OCI-LY7 (cell line): ENCODE results near the gene KCNQ2. TPM values are rescaled to one million over a fixed set of nuclear protein-coding genes. Genes with fewer than 3 reads are reported as not detected.

Source experiments
- BruUV-seq: library from RNA; stranded (reverse); fragments of 400-500 nt; replicated peaks from 2 replicates; lab custom pipeline; 2021; lab: Mats Ljungman, UMichigan
- CTCF ChIA-PET: fragments of 300-600 bp; sonication (Branson Sonifier 250); formaldehyde crosslinking; loops from one replicate; lab custom pipeline; 2022; ENCODE audit warnings: antibody characterized with exemption; ENCODE audit not compliant: unreplicated experiment; lab: Charles Lee
- POLR2A ChIA-PET: fragments of 300-600 bp; sonication (Branson Sonifier 250); formaldehyde crosslinking; loops from one replicate; lab custom pipeline; 2022; ENCODE audit warnings: antibody characterized with exemption; lab: Charles Lee
- DNase-seq: peaks from one replicate; pipeline ENCODE4 v3.0.0-alpha.2; 2015; ENCODE audit warnings: low spot score
- H2AFZ ChIP-seq: fragments of 200-600 bp; sonication (generic), shearing (Covaris generic); 2 replicates; pipeline ENCODE4 v1.6.1; 2014; ENCODE audit warnings: mild to moderate bottlenecking, antibody characterized with exemption, low read length, moderate library complexity
- H3K27ac ChIP-seq: fragments of 200-600 bp; sonication (generic); 2 replicates; pipeline ENCODE4 v1.5.1; 2014; ENCODE audit warnings: mixed run types, low read depth, mild to moderate bottlenecking, moderate library complexity, low read length, inconsistent platforms; ENCODE audit not compliant: poor library complexity, severe bottlenecking
- H3K36me3 ChIP-seq: fragments of 200-600 bp; sonication (generic); 2 replicates; pipeline ENCODE4 v1.6.1; 2014; ENCODE audit warnings: mild to moderate bottlenecking, antibody characterized with exemption, low read length, moderate library complexity, mixed read lengths; ENCODE audit not compliant: insufficient read depth
- H3K4me1 ChIP-seq: fragments of 200-600 bp; sonication (generic); 2 replicates; pipeline ENCODE4 v1.5.1; 2014; ENCODE audit warnings: mild to moderate bottlenecking, low read length; ENCODE audit not compliant: insufficient read depth, poor library complexity, severe bottlenecking
- H3K4me2 ChIP-seq: fragments of 200-600 bp; sonication (generic); 2 replicates; pipeline ENCODE4 v1.6.1; 2014; ENCODE audit warnings: mild to moderate bottlenecking, low read length
- H3K4me3 ChIP-seq: fragments of 200-600 bp; sonication (generic); 2 replicates; pipeline ENCODE4 v1.5.1; 2014; ENCODE audit warnings: mild to moderate bottlenecking, low read depth, low read length; ENCODE audit not compliant: poor library complexity, severe bottlenecking
- H3K79me2 ChIP-seq: fragments of 200-600 bp; sonication (generic); 2 replicates; pipeline ENCODE4 v1.6.1; 2016; ENCODE audit warnings: low read depth, mild to moderate bottlenecking, low read length, moderate library complexity, mixed read lengths; ENCODE audit not compliant: insufficient read depth
- H3K9me2 ChIP-seq: fragments of 200-600 bp; sonication (generic); 2 replicates; pipeline ENCODE4 v1.6.1; 2016; ENCODE audit warnings: mild to moderate bottlenecking, low read length, mixed read lengths; ENCODE audit not compliant: insufficient read depth
- H3K9me3 ChIP-seq: fragments of 200-600 bp; sonication (generic); 2 replicates; pipeline ENCODE4 v1.6.1; 2014; ENCODE audit warnings: mild to moderate bottlenecking, mixed run types, low read length, mixed read lengths
- H4K20me1 ChIP-seq: fragments of 200-600 bp; sonication (generic); 2 replicates; pipeline ENCODE4 v1.6.1; 2014; ENCODE audit warnings: mild to moderate bottlenecking, antibody characterized with exemption, low read length, moderate library complexity, mixed read lengths; ENCODE audit not compliant: insufficient read depth
- CTCF ChIP-seq: fragments of 200-600 bp; sonication (generic); conservative IDR thresholded peaks from 2 replicates; pipeline ENCODE4 v1.5.1; 2014; ENCODE audit warnings: mild to moderate bottlenecking, antibody characterized with exemption, low read length, moderate library complexity, mixed read lengths
- EZH2phosphoT487 ChIP-seq: fragments of 200-600 bp; sonication (generic); IDR thresholded peaks from 2 replicates; pipeline ENCODE4 v1.6.1; 2018; ENCODE audit warnings: low read depth, borderline replicate concordance, mild to moderate bottlenecking, mixed run types, antibody characterized with exemption, low read length, moderate library complexity, mixed read lengths
- intact Hi-C: fragments of 100-400 bp; cut with micrococcal nuclease; formaldehyde crosslinking; loops from one replicate; pipeline ENCODE4 v1.10.0; 2022; ENCODE audit not compliant: unreplicated experiment
- total RNA-seq, 2 experiments: library from RNA; depleted of rRNA in 1 of 2; stranded (reverse); fragments of >200 nt in 1 of 2; shearing (Covaris generic) in 1 of 2; gene quantifications; 2 replicates each; pipeline ENCODE4 v1.2.3, GENCODE V29; 2014 to 2022

Gene KCNQ2
- total RNA-seq, 2 experiments from 2014 or later = not detected

DNA sequence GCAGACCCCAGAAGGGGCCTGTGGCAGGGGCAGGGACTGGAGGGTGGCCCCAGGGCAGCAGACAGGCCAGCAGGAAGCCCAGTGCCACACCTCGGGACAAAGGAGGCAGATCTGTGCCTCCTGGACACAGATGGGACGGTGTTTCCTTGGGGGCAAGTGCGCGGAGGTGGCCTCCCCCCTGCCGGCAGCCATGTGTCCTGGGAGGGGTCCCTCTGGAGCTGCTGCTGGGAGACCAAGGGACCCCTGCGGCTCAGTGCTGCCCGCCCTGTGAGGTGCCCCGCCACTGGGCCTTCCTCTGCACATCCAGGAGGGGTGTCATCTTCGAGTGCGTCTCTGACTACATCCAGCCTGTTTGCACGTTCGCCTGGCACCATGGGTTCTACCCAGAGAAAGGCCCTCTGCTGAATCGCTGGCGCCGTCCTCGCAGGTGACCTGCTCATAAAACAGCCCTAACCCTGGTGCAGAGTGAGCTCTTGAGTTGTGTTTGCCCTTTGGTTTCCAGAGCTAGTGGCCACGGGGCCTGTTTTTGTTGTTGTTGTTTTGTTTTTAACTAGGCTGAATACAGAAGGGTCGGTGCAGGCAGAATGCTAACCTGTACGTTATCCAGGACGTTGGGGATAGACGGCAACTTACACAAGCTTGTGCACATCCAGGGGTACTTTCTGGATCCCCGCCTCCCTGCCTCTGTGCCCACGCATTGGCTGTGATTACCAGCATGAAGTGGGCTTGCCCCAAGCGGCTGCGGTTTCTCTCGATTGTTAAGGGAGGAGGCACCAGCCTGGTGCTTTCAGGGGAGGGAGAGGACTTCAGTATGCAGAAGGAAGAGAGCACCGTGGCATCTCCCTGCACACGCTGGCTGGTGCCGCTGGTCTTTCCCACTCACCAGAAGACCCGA, 1.3 kb upstream of the KCNQ2 start:
- H3K4me3 ChIP-seq = no peak overlapping the region
- intact Hi-C loops = no loop called here
- BruUV-seq = no TSS peak
- H2AFZ ChIP-seq = no peak overlapping the region
- H3K36me3 ChIP-seq = no peaks in the 10 kb centered on the region
- no peaks in the 10 kb centered on the region for H3K9me2 ChIP-seq
- DNase-seq = no peak
- ChIA-PET POLR2A (no interaction called here), CTCF (no interaction called here)
- no peak overlapping the region for H3K4me2 ChIP-seq
- H3K79me2 ChIP-seq = no peaks in the 10 kb centered on the region
- H3K27ac ChIP-seq = no peak overlapping the region
- no peaks in the 10 kb centered on the region for H3K4me1 ChIP-seq
- TF ChIP-seq EZH2phosphoT487 (no peak), CTCF (no peak)
- no peaks in the 10 kb centered on the region for H3K9me3 ChIP-seq
- H4K20me1 ChIP-seq = no peaks in the 10 kb centered on the region

DNA sequence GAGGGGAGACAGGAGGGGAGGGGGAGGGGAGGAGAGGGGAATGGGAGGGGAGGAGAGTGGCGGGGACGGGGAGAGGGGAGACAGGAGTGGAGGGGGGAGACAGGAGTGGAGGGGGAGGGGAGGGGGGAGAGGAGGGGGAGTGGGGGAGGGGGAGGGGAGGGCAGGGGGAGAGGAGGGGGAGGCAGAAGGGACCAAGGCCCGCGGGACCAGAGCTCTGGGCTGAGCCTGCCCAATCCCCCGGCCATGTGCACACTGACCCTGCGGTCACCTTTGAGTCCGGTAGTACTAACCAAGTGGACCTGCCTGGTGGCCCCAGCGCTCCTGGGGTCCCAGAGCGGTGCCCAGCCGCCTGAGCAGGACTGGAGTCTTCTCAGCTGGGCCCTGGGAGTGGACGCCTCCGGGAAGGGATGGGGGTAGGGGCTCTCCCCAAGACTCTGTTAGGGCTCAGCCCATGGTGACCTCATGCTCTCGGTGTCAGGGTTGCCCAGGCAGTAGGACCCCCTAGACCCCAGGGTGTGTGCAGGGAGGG, 471 bp upstream of the KCNQ2 start:
- Histone ChIP-seq H3K27ac (no peak overlapping the region), H4K20me1 (no peaks in the 10 kb centered on the region), H3K79me2 (no peaks in the 10 kb centered on the region), H3K4me3 (no peak overlapping the region), H3K9me2 (no peaks in the 10 kb centered on the region), H3K4me2 (no peak overlapping the region), H2AFZ (no peak overlapping the region), H3K9me3 (no peaks in the 10 kb centered on the region), H3K36me3 (no peaks in the 10 kb centered on the region), H3K4me1 (no peaks in the 10 kb centered on the region)
- CTCF ChIA-PET = no interaction called here
- intact Hi-C loops = no loop called here
- TF ChIP-seq EZH2phosphoT487 (no peak), CTCF (no peak)
- DNase-seq = no peak
- POLR2A ChIA-PET = no interaction called here
- no TSS peak for BruUV-seq

DNA sequence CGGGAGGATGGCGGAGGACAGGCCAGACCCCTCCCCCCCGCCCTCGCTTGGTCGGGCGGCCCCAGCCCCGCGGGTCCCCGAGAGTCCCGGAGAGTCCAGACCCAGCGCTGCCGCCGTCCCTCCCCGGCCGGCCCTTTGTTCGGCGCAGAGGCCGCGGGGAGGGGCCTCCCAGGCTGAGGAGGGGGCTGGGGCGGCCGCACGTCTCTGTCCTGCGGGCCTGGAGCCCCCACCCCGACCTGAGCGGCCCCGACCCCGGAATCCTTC, 806 bp downstream of the KCNQ2 start:
- BruUV-seq = no TSS peak

More for the DNA sequence above, 806 bp downstream of the KCNQ2 start:
- Histone ChIP-seq H3K79me2 (no peaks in the 10 kb centered on the region), H3K4me2 (no peak overlapping the region), H3K9me2 (no peaks in the 10 kb centered on the region), H3K36me3 (no peaks in the 10 kb centered on the region), H4K20me1 (no peaks in the 10 kb centered on the region), H2AFZ (no peak overlapping the region), H3K27ac (no peak overlapping the region), H3K4me3 (no peak overlapping the region), H3K4me1 (no peaks in the 10 kb centered on the region), H3K9me3 (no peaks in the 10 kb centered on the region)
- intact Hi-C loops = no loop called here
- ChIA-PET CTCF (no interaction called here), POLR2A (no interaction called here)
- no peak for DNase-seq
- TF ChIP-seq EZH2phosphoT487 = no peak
- TF ChIP-seq CTCF = no peak
